HCT116 (cell line): ENCODE measurements around the gene EIF4E.

Experiments
- ATF3 ChIP-seq: IDR thresholded peaks from 2 replicates; pipeline ENCODE4 v1.6.1; 2012
- CTCF ChIP-seq, 3 experiments: fragments of 200-600 bp in 1 of 3; sonication (generic) in 1 of 3; IDR thresholded peaks in 2 of 3; conservative IDR thresholded peaks in 1 of 3; 2 replicates each; pipeline ENCODE4 v1.5.1; 2012 to 2017; ENCODE audit warnings: low read depth in 2 of 3, low read length in 2 of 3, antibody characterized with exemption in 1 of 3, borderline replicate concordance in 1 of 3, control low read depth in 1 of 3, mild to moderate bottlenecking in 1 of 3, mixed read lengths in 1 of 3, mixed run types in 1 of 3, moderate library complexity in 1 of 3; ENCODE audit not compliant: insufficient read depth in 1 of 3
- EZH2 ChIP-seq: fragments of 200-600 bp; sonication (generic); IDR thresholded peaks from 2 replicates; pipeline ENCODE4 v1.6.1; 2017; ENCODE audit warnings: antibody characterized with exemption, mixed run types
- FOSL1 ChIP-seq: IDR thresholded peaks from 2 replicates; pipeline ENCODE4 v1.6.1; 2012; ENCODE audit warnings: low read depth
- MAX ChIP-seq: IDR thresholded peaks from 2 replicates; pipeline ENCODE4 v1.6.1; 2012
- POLR2A ChIP-seq: IDR thresholded peaks from 2 replicates; pipeline ENCODE4 v1.7.0; 2011; ENCODE audit warnings: borderline replicate concordance; ENCODE audit not compliant: insufficient read depth, insufficient read length; ENCODE audit errors: extremely low read depth
- SP1 ChIP-seq: IDR thresholded peaks from 2 replicates; pipeline ENCODE4 v1.6.1; 2012; ENCODE audit warnings: low read depth
- YY1 ChIP-seq: IDR thresholded peaks from 2 replicates; pipeline ENCODE4 v1.6.1; 2011; ENCODE audit warnings: low read length, low read depth, moderate library complexity, mild to moderate bottlenecking; ENCODE audit not compliant: insufficient replicate concordance; ENCODE audit errors: extremely low read depth

GRCh38 chr4:98867648-98868047 is 61.3 kb downstream of the EIF4E start:
- no peak for TF ChIP-seq YY1
- no peak for TF ChIP-seq MAX
- no peak for TF ChIP-seq POLR2A
- TF ChIP-seq CTCF (IDR thresholded peaks at IDR 0.05 in 2 of 3, conservative IDR thresholded peaks at IDR 0.05 in 1 of 3; ENCODE audit: borderline replicate concordance in 1 of 3, insufficient read depth in 1 of 3, low read depth in 2 of 3, low read length in 2 of 3): no peak
- TF ChIP-seq FOSL1: no peak
- TF ChIP-seq EZH2: no peak
- TF ChIP-seq ATF3: no peak
- no peak for TF ChIP-seq SP1
